GM21825 (cell line): Measurements from ENCODE around the gene SGPP2.
A peak's percentile ranks its signal among the peaks of the same experiment; 100 is the strongest.

ENCODE experiments used
- ATAC-seq: cut with Tn5 transposase; IDR thresholded peaks from one replicate; pipeline ENCODE4 v1.9.1; 2021; ENCODE audit warnings: mild to moderate bottlenecking, moderate library complexity; ENCODE audit not compliant: unreplicated experiment

SGPP2 gene

GRCh38 chr2:222459983-222460382, 35.6 kb downstream of the SGPP2 start:
- no peak for ATAC-seq

- ATAC-seq: no peak
Observed at GRCh38 chr2:222465746-222466145, 41.4 kb downstream of the SGPP2 start.

- no peak for ATAC-seq
Observed at GRCh38 chr2:222468346-222468745, 44.0 kb downstream of the SGPP2 start.

- no peak for ATAC-seq
Observed at GRCh38 chr2:222470802-222471468, 46.6 kb downstream of the SGPP2 start.

- no peak for ATAC-seq
Observed at GRCh38 chr2:222477962-222478608, 53.7 kb downstream of the SGPP2 start.

- no peak for ATAC-seq
Observed at GRCh38 chr2:222479859-222480258, 55.5 kb downstream of the SGPP2 start.

GRCh38 chr2:222480497-222480896, 56.2 kb downstream of the SGPP2 start:
- no peak for ATAC-seq

GRCh38 chr2:222481941-222482340, 57.6 kb downstream of the SGPP2 start:
- no peak for ATAC-seq

- peak; percentile 51 for ATAC-seq
Observed at GRCh38 chr2:222483513-222484039, 59.2 kb downstream of the SGPP2 start.

GRCh38 chr2:222485367-222486211, 61.2 kb downstream of the SGPP2 start:
- no peak for ATAC-seq

- no peak for ATAC-seq
Observed at GRCh38 chr2:222490131-222490530, 65.8 kb downstream of the SGPP2 start.

- no peak for ATAC-seq
Observed at GRCh38 chr2:222492683-222493082, 68.3 kb downstream of the SGPP2 start.

- ATAC-seq: no peak
Observed at GRCh38 chr2:222494104-222494739, 69.9 kb downstream of the SGPP2 start.

- ATAC-seq: no peak
Observed at GRCh38 chr2:222495388-222495787, 71.0 kb downstream of the SGPP2 start.

- ATAC-seq: no peak
Observed at GRCh38 chr2:222499226-222499625, 74.9 kb downstream of the SGPP2 start.

GRCh38 chr2:222504191-222504590, 79.8 kb downstream of the SGPP2 start:
- no peak for ATAC-seq

- peak; percentile 98 for ATAC-seq
Observed at GRCh38 chr2:222504719-222505118, 80.4 kb downstream of the SGPP2 start.

GRCh38 chr2:222506230-222506935, 82.0 kb downstream of the SGPP2 start:
- no peak for ATAC-seq

- ATAC-seq: no peak
Observed at GRCh38 chr2:222514901-222515300, 90.6 kb downstream of the SGPP2 start.

- ATAC-seq: no peak
Observed at GRCh38 chr2:222518570-222519381, 94.4 kb downstream of the SGPP2 start.
